ENCODE data around the gene RHBDF2.

DNA sequence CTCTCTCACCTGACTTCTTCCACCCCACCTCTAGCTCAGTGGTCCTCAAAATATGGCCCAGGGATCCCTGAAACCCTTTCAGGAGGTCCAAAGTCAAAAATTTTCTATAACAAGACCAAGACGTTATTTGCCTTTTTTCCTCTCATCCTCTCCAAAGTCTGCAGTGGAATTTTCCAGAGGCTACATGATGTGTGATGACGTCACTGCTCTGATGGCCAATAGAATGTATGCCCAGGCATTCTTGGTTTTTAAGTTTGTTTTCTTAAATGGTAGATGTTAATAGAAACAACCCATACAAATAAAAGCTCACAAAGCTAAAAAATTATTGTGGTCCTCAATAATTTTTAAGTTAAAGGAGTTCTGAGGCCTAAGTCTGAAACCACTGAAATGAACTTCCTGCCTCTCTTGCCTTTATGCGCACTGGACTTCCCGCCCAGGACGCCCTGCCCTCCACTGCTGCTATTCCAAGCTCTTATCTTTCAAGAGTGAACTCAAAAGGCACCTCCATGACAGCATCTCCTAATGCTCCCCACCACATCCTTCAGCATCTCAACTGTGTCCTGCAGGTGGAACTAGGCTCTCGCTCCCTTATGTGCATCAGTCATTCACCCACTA, 61.8 kb downstream of the RHBDF2 start:
- TF ChIP-seq BHLHE40 (IDR thresholded peaks at IDR 0.05; ENCODE audit: borderline replicate concordance) (no peak), SUZ12 (IDR thresholded peaks at IDR 0.05) (no peak), PKNOX1 (IDR thresholded peaks at IDR 0.05) (no peak), ZNF384 (IDR thresholded peaks at IDR 0.05) (no peak), FOXK2 (IDR thresholded peaks at IDR 0.05) (no peak), FOXA1 (IDR thresholded peaks at IDR 0.05) (no peak), ARNT (IDR thresholded peaks at IDR 0.05) (no peak), ELF4 (IDR thresholded peaks at IDR 0.05) (no peak), FOXM1 (IDR thresholded peaks at IDR 0.05; ENCODE audit: borderline replicate concordance) (no peak), SP1 (IDR thresholded peaks at IDR 0.05) (no peak)
